T-helper 1 cell (primary cell): ENCODE measurements around the gene SFMBT2.
"Not testable (repeated sequence)": the region's sequence is repeated elsewhere in the genome, so short reads cannot be mapped to it uniquely, and the experiment has no call there.

Source experiments
- DNase-seq, 5 donors: peaks; one replicate each; pipeline ENCODE4 v3.0.0-alpha.2; 2012 to 2020

SFMBT2 gene

DNA sequence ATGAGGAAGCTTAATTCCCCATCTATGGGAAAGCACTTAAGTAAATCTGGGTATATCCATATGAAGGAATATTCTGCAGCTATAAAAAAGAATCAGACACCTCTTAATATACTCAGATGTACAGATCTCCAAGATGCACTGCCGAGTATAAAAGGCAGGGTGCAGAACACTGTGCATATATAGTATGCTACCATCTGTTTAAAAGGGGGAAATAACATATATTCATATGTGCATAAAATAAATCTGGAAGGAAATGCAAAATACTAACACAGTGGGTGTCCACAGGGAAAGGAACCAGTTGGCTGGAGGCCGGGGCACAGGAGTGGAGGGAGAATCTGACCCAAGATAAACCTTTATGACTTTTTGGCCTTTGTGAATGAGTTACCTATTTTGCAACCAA is 201.4 kb downstream of the SFMBT2 start:
- DNase-seq: no peak

DNA sequence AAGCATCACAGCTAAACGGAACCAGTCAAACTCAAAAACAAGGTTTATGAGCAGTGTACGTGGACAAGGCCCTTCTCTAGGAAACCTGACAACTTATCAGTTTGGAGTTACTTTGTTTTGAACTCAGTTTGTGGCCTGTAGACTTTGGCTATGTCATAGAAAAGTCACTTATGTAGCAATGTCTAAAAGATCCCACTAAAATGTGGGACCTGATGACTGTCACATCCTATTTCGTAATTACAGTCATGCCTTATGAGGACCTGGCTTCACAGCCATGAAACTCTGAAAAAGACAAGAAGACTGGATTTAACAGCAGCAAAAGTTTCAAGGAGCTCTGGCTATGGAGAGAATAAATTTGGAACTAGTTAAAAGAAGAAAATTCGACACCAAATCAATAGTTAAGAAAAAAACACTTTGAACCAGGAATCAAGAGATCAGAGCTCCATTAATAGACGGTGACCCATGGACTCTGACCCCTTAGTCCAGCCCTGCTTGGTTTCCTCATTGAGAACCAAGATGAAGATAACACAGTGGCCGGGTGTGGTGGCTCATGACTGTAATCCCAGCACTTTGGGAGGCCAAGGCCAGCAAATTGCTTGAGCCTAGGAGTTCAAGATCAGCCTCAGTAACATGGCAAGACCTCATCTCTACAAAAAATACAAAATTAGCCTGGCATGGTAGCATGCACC is 204.3 kb downstream of the SFMBT2 start:
- no peak for DNase-seq

DNA sequence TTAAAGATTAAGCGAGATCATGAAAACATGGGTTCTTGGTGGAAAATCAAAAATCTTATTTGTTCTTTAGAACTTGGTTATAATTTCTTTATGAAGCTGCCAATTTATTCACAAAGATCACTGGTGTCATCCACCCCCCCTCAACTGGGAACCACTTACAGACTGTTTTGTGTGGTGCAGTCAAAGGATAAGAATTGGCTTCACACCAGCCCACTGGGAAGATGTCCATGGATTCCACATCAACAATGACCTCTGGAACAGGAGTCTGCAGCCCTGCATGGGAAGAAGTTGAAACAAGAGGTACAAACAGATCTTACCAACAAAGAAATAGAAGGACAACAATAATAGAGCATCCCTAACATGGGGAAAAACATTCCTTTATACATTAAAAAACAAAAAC is 205.2 kb downstream of the SFMBT2 start:
- DNase-seq: no peak

DNA sequence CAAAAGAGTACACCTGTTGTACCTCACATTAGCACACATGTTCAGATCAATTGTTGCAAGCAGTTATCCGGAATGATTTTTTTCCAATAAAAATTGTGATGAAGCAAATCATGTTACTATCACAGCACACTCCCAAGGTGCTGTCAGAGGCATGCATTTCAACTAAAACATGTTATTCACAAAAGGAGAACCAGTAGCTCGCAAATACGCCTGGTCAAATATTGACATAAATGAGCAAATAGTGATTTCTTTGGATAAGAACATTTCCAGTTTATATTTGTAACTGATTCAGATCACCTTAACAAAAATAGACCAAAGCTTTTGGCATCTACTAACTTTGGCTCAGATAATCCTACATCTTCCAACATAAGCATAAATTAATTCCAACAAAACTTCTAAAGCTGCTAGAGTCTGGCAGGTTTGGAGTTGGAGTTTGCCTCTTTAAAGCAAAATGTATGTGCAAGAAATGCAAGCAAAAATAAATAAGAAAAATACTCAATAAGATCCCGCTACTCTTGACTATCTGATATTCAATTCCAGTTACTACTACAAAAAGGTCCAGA is 208.0 kb downstream of the SFMBT2 start:
- DNase-seq: no peak

DNA sequence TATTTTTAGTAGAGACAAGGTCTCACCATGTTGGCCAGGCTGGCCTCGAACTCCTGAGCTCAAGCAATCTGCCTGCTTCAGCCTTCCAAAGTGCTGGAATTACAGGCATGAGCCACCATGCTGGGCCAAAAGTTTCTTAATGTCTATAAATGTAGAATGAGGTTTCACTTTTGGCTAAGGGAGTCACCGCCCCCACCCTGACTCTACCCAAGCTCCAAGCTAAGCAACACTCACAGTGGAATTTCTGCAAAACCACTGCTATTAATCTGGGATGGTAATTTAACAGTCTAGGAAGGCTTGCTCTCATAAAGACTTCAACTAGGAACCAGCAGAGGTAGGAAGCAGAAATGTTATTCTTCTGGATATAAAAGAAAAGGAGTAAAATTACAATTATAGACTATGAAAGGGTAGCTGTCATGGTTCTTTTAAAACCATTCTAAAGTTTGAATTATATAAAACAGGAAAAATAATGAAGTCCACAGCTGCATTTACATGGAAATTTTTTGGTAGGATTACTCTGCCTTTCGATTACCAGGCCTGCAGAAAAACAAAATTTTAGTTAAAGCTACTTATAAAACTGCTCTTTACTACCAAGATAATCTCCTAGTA is 211.6 kb downstream of the SFMBT2 start:
- DNase-seq: no peak

DNA sequence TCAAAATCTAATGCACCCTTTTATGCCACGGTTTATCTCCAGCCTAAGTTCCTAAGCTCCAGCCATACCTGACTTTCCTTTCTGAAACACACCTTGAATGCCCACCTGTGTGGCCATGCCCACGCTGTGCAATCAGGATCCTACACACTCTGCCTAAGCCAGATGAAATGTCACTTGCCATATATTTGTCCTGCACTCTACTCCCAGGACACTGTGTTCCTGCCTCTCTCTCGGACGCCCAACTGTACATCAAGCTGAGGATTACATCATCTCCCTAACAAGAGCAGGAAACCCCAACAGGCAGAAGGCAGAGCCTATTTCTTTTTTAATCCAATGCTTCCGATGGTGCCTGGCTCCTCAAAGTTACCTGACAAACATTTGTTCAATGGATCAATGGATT is 214.6 kb downstream of the SFMBT2 start:
- no peak for DNase-seq

DNA sequence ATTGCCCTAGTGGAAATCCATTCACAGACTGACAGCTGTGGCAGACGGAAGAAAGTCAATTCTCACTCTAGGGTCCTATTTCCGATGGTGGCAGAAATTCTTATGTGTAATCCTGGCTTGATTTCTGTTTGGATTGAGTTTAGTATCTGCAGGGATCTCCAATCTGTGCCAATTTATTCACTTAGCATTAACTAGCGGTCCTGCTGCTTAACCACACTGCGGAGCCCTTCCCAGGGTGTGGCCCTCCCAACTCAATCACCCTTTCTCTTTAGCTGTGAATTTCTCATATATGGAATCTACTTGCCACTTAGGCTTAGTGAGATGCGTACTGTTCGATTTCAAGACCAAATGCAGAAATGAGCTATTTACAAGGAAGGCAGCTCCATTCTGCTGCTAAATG is 215.7 kb downstream of the SFMBT2 start:
- DNase-seq: no peak

DNA sequence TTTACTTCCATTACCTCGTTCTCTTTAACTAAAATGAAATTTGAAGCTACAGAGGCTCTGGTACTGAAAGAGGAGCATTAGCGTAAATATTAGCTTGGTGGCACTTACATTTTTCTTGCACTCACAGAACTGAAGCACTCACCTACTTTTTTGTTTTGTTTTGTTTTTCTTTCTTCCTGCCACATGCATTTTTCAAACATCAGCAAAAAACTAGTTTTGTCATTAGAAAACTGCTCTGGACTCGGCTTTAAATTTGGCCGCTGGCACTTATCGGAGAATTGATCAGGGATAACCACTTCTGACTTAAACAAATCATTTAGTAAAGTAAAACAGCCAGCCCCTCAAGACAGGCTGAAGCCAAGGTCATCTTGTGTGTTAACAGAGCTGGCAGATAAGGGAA is 216.3 kb downstream of the SFMBT2 start:
- DNase-seq: no peak

DNA sequence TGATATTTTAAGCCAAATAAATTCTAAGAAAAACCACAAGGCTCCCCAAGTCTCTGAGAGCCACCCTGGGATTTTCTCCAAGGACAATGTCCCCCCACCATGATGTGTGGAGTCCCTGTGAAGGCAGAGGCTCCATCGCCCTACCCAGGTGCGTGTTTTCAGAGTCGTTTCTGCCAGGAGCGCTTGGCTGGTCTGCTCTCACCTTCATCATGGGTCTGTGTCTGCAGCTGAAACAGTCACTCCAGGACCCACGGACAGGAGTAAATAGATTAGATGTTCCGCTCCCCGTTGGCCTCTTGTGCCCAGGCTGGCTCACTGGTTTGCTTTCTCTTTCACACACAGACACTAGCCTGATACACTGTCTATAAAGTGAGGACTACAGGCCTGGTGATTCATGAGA is 217.5 kb downstream of the SFMBT2 start:
- DNase-seq: peak in 1 of 5 donors; percentile 58

DNA sequence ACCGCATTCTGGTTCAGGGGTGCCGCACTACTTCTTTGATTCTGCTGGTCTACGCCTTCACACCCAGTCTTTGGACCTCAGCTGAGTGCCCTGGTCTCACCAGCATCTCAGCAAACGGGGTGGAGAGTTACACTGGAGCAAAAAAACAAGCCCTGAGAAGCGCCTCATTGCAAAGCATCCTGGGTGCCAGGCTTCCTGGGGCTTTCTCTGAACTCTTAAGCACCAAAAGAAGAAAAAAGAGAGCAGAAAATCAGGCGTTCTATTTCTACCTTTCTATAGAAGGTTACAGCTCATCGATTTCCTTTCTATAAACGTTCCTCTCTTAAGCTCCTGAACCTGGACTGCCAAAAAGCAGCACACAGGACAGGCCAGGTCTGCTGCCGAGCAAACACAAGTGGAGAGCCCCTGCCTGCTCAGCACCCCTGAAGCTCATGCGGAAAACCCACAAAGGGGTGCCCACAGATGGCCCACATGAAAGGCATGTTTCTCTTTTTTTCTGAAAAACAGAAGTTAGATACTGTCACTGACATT is 217.9 kb downstream of the SFMBT2 start:
- peak in 4 of 5 donors; percentile 27 to 71 (median 46) for DNase-seq

DNA sequence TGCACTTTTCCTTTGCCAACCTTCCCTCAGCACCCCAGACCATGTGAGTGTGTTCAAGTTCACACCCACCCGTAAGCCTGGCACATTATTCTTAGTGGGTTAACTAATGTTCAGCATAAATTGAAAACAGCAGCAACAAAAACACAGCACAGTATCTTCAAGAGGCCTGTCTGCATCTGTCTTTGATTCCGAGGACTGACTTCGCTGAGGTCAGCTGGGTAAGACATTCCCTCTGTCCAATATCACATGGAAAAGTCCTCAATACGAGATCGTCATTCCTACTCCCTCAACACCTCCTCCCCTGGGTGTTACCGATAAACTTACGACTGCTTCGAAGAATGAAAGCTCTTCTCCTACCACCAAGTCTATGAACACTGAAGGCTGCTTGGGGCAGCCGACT is 218.8 kb downstream of the SFMBT2 start:
- DNase-seq: no peak

DNA sequence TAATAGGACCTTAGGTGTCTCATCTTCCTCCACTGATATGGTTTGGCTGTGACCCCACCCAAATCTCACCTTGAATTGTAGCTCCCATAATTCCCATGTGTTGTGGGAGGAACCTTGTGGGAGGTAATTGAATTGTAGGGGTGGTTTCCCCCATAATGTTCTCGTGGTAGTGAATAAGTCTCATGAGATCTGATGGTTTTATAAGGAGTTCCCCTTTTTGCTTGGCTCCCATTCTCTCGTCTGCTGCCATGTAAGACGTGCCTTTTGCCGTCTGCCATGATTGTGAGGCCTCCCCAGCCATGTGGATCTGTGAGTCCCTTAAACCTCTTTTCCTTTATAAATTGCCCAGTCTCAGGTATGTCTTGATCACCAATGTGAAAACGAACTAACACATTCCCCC is 220.1 kb downstream of the SFMBT2 start:
- not testable (repeated sequence) for DNase-seq

DNA sequence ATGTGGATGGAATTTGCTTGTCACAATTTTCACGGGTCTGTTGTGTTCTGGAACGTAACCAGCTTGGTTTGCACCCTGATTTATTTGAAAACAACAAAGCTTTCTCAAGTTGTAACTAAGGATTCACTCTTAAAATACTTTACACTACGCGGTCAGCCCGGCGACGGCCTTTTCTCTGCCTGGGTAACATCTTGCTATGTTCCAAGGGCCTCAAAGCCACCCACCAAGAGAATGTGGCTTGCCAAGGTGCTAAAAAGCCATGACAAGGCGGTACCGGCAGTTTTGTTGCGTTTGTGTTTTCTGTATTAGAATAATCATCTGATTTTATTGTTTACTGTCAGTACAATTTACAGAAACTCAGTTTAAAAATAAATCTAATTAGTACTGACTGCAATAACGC is 220.9 kb downstream of the SFMBT2 start:
- no peak for DNase-seq

DNA sequence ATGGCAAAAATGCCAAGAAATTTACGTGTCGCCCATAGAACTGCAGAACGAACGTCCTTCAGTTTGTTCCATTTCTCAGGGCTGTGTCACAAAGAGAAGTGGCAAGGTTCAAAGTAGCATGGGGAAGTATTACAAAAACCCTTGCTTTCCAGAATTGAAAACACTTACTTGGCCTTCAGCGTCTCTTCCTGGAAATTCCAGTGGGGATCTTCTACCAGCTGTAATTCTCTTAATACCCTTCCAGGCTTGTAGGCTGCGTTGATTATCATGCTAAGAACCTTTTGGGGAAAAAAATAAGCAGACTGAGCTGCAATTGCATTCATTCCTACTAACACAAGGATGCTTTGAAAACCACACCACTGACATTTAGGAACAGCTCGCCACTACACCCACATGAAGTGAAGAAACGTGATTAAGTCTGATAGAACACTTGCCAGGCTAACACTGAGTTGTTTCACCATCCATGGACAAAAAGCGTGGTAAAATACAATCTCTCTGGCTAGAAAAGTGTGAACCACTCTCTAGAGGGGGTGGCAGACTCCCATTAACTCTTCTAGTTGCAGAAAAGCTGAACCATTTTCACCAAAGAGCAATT is 222.3 kb downstream of the SFMBT2 start:
- DNase-seq: no peak

DNA sequence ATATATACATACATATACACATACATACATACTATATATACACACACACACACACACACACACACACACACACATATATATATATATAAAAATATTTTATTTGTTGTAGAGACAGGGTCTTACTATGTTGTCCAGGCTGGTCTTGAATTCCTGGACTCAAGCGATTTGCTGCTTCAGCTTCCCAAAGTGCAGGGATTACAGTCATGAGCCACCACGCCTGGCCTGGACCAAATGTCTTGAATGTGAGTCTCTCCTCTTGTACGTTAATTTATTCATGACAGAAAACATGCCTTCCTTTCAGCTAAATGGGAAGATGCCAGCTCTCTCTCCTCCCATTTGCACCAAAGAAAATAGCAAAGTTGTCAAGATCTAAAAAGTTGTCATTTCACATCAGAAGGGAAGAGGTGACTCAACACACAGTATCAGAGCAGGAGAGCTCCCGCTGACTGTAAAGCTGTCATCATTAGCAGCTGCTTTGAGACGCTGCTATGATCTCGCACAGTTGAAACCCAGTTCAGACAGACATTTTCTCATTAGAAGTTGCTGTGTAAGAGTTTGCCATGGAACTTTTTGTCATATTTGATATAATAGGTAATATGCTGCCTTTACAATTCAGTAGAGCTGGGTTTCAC is 224.3 kb downstream of the SFMBT2 start:
- no peak for DNase-seq

DNA sequence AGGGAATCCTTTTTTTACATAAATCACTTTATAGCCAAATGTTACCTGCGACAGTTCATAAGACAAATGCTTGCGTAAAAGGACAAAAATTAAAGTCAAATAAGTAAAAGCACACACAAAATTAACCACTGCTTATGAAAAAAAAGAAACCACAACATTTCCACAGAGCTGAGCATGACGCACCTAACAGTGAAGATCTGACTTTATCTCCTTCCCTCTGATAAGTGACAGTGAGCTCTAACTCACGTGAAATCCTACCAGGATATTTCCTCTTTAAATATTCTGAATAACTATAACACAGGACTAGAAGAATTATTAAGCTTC is 225.5 kb downstream of the SFMBT2 start:
- no peak for DNase-seq

DNA sequence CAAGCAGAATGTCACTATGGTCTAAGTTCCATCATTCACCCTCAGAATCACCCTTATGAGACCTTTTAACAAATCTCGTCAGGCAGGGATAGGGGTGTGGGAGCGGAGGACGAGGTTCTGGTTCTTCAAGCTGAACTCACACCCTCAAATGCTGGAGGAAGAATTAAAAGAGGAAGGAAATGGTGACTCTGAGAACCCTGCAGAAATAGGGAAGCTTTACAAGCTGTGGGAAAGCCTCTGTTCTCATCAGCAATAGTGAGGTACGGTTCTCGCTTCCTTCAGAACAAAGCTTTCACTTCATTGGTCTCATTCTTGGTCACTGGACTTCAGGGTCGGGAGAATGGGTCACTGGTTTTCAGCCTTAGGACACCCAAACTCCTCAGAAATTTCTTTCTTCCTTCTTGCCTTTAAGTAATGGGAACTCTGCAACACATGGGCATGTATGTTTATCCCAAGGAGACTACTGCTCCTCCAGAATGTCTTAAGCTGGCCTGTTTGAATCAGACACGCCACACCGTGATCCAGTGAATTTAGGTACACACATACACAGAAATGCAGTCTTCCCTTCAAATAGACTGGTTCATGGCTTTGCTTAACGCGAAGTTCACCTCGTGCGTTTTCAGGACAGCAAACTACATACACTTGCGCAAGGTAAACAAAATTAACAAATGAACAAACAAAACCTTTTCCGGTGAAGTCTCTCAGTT is 226.0 kb downstream of the SFMBT2 start:
- no peak for DNase-seq

DNA sequence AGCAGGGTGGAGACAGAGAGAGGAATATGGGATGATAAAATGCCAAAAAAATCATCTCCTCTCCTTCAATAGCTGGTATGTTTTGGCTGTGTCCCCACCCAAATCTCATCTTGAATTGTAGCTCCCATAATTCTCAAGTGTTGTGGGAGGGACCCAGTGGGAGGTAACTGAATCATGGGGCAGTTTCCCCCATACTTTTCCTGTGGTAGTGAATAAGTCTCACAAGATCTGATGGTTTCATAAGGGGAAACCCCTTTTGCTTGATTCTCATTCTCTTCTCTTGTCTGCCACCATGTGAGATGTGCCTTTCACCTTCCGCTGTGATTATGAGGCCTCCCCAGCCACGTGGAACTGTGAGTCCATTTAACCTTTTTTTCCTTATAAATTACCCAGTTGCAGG is 226.7 kb downstream of the SFMBT2 start:
- DNase-seq: not testable (repeated sequence)

DNA sequence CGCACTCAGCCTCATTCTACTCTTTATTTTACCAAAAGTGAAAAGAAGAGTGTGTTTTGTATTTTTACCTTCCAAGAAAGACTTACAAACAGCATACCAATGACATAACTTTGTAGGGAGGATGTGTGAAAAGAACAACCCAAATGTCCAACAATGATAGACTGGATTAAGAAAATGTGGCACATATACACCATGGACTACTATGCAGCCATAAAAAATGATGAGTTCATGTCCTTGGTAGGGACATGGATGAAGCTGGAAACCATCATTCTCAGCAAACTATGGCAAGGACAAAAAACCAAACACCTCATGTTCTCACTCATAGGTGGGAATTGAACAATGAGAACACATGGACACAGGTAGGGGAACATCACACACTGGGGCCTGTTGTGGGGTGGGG is 228.5 kb downstream of the SFMBT2 start:
- DNase-seq: not testable (repeated sequence)

DNA sequence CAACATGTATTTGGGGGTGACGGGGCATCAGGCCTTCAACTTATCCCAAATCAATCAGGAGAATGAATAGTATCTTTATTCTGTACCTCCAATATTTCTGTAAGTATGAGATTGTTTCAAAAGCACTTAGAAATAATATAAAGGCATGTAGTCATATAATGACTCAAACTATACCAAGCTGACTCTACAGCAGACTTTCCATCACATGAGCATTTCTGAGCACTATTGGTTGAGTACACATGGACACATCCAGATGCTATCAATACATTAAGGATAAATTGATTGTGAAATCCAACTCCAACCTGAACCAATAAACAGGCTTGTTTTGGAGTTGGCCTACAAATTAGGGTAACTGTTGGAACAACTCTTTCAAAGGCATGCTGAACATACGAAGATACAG is 229.4 kb downstream of the SFMBT2 start:
- no peak for DNase-seq

DNA sequence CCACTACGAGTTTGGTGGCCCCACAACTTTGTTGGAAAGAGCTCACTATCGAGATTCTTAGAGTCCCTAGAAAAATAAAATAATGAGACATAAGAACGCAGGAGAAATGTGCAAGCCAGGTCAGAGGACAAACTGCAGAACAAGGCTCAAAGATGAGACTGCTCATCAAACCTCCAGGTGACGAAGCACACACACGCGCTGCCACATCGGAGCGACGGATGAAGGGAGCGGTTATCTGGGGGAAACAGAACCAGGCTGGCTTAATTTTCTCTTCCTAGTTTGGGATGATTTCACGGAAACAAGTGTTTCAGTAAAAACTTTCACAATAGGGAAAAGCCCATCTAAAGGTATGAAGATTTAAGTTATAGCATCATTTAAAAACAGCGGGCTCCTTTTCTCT is 231.3 kb downstream of the SFMBT2 start:
- DNase-seq: no peak

DNA sequence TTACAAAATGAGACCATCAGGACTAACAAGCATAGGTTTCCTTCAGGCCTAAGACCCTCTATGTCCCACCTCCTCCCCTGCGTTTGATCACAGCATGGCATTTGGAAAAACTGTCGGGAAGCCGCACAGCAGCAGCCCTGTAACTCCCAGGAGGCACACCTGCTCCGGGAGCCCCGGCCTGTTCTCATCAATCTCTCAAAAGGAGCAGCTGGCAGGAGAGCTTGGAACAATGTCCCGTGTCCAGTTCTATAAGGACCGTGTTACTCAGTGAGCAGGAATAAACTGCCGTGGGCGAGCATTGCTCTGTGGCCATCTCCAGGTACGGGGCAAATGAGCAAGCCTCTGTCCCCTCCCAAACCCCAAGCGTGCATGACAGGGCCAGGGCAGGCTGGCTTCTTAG is 236.9 kb downstream of the SFMBT2 start:
- no peak for DNase-seq

DNA sequence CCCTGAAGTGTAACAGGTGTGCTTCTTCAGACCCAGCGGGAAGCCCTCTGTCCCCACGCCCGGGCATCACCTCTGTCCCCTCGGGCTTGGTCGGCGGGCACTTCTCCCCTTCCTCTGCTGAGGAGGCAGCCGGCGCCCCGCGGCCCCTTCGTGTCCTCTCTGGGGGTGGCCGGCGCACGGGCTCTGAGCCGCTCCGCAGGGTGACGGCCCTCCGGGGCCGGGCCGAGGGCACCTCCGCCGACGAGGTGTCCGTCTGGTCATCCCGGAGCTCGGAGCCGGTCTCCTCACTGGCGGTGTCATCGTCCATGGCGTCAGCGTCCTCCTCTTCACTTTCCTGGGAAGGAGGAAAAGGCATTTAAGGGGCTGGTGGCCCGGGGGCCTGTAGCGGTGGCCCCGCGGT is 239.0 kb downstream of the SFMBT2 start:
- DNase-seq: no peak
